D721Med (cell line): ENCODE results near the gene ELANE.

Experiments used
- DNase-seq: peaks from one replicate; pipeline ENCODE4 v3.0.0; 2011; ENCODE audit warnings: low spot score; ENCODE audit not compliant: insufficient read length
- FAIRE-seq: peaks from 2 replicates; lab custom pipeline; 2011; peaks lifted over from hg19 to GRCh38; lab: Jason Lieb, UNC
- CTCF ChIP-seq: IDR thresholded peaks from 2 replicates; pipeline ENCODE4 v1.5.1; 2012; ENCODE audit warnings: mild to moderate bottlenecking, control low read depth; ENCODE audit not compliant: insufficient read depth; ENCODE audit errors: missing control alignments

The ELANE gene

GRCh38 chr19:805600-806550 is 46.2 kb upstream of the ELANE start:
- FAIRE-seq (no peak), DNase-seq (no peak)
- no peak for TF ChIP-seq CTCF

DNA sequence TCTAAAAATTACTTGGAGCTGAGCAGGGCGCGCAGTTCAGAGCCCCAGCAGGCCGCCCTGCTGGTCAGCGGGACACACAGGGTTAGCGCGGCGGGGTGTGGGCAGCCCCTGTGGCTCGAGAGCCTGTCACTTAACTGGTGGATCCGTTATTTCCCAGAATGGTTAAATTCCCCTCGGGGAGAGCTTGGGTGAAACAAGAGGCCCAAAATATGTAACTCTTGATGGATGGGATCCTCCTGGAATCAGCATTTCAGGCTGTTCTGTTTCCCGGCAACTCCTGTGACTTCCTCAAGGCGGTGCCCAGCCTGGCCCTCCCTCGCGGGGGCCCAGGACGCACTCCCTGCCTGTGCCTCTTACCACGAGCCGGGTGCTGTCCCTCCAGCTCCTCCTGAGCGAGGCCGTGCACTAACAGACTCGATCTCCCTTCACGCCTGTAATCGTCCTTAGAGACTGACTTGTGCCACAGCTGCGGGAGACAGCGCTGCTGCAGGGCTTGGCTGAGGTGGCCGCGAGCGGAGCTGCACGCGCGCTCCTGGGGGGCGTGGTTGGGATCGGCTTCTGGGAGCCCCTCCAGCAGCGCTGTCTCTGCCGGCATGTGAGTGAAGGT is 45.2 kb upstream of the ELANE start:
- DNase-seq, result no peak
- TF ChIP-seq CTCF, result no peak
- FAIRE-seq, result no peak

DNA sequence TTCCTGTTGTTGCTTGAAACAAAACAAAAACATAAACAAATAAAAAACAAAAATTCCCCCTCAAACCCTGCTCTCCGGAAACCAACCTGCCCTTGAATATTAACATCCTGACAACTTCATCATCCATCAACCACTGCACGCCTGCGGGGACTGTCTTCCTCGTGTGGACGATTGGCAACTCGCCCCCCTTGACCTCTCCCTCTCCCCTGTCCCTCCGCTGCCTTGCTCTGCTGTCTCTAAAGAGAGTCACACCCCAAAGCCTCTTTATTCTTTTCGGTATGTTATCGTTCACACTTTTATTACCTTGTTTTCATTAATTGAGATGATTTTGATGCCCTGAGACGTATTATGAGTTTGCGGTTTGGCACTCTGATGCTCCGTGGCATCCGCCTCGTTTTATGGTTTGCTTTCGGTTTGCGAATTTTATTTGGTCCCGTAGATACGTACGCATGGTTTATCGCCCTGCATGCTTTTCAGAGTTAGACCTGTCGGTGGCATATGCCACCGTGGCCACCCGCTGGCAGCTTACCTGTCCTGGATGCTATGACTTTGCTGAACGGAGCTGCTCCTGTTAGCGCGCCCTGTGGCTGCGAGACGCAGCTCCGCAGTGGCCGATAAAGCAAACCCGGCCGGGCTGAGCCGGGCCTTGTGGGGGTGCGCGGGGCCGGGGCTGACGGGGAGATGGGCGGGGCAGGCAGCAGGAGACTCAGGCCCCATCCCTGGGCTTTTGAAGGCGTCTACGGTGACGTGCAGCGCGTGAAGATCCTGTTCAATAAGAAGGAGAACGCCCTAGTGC is 44.3 kb upstream of the ELANE start:
- no peak for DNase-seq
- no peak for FAIRE-seq
- no peak for TF ChIP-seq CTCF

- FAIRE-seq, result no peak
Observed at GRCh38 chr19:808423-808775, 43.7 kb upstream of the ELANE start.

DNA sequence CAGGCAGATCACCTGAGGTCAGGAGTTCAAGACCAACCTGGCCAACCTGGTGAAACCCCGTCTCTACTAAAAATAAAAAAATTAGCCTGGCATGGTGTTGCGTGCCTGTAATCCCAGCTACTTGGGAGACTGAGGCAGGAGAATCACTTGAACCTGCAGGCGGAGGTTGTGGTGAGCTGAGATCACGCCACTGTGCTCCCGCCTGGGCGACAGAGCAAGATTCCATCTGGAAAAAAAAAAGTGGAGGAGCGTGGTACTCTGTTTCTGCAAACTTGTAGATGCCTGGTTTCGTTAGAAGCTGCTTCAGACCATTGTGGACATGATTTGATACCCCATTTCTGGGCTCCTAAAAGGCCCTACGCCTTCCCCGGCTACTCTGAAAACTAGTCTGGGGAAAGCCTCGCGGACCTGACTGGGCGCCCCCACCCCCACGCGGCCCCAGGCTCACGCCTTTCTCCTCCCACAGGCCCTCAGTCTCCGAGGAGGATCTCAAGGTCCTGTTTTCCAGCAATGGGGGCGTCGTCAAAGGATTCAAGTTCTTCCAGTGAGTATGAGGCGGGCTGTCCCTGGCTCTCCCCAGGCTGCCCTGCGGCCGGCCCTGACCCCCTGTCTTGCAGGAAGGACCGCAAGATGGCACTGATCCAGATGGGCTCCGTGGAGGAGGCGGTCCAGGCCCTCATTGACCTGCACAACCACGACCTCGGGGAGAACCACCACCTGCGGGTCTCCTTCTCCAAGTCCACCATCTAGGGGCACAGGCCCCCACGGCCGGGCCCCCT is 41.8 kb upstream of the ELANE start:
- FAIRE-seq (no peak), DNase-seq (no peak)
- no peak for TF ChIP-seq CTCF

More at GRCh38 chr19:808423-808775, 43.7 kb upstream of the ELANE start:
- no peak for DNase-seq
- TF ChIP-seq CTCF, result no peak

- TF ChIP-seq CTCF, result no peak
- DNase-seq (no peak), FAIRE-seq (no peak)
Observed at GRCh38 chr19:810883-811489, 41.1 kb upstream of the ELANE start.
